ENCODE measurements around the gene APEX1.
"Not testable (repeated sequence)": the region's sequence is repeated elsewhere in the genome, so short reads cannot be mapped to it uniquely, and the experiment has no call there.

Gene APEX1

DNA sequence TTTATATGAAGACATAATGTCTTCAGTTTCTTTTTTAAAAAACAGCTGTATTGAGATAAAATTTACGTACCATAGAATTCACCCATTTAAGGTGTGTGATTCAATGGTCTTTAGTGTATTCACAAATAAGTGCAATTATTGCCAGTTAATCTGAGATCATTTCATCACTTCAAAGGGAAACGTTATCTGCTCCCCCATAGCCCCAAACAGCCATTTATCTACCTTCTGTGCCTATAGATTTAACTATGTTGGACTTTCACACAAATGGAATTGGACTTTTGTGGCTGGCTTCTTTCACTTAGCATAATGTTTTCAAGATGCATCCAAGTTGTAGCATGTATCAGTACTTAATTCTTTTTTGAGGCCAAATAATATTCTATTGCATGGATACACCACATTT lies 23.9 kb downstream of the APEX1 start:
- no peak for DNase-seq

DNA sequence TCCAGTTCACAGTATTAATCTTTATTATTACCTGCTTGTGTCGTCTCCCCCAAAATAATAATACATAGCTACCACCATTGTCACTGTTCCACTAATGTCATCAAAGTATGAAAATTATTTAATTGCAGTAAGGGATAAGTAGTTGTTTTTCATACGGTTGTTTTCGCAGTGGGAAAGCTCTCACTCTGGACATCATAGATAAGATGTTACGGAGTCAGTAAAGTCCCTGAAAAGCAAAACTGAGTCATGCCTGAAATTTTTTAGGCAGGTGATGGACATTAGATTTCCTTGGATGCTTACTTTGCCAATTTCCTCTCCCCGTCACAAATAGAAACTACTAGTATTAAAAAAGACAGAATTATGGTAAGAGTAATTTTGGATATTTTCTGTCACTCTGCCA lies 27.4 kb downstream of the APEX1 start:
- no peak for DNase-seq

DNA sequence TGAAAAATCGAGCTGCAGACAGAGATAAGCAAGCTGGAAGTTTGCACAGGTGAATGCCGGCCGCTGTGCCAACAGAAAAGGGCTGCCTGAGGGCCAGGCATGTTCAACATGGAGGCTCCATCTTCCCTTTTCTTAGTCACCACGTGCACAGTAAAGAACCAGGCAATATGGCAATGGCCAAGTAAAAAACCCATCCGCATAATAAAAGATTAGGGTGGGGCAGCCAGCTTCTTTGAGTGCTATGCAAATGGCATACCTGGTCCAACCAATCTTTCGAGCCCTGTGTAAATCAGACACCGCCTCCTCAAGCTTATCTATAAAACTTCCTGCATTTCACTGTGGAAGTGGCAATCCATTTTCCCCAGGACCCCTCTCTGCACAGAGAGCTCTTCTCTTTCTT lies 30.9 kb downstream of the APEX1 start:
- DNase-seq: no peak

DNA sequence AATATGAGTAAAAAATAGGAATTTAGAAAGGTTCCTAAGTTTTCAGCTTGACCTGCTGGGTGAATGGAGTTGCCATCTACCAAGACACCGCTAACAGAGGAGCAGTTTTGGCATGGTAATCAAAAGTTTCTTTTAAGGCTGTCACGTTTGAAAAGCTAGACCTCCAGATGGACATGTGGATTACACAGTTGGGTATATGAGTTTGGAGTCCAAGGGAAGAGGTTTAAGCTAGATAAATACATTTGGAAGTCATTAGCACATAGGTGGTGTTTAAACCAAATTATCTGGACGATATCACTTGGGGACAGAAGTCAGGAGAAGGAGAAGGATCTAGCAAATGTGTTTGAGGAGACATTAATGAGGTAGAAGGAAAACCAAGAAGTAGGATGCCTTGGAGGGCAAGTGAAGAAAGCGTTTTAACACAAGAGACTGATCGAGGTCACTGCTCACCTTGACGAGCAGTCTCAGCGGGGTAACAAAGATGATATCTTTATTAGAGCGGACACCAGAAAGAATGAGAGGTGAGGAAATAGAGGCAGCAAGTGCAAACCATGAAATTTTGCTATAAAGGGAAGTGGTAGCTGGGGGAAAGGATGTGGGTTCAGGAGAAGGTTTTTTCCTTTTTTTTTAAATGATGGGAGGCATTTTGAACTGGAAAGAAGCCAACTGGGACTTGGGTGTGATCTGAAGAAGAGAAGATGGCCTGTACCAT lies 31.8 kb downstream of the APEX1 start:
- DNase-seq: no peak

DNA sequence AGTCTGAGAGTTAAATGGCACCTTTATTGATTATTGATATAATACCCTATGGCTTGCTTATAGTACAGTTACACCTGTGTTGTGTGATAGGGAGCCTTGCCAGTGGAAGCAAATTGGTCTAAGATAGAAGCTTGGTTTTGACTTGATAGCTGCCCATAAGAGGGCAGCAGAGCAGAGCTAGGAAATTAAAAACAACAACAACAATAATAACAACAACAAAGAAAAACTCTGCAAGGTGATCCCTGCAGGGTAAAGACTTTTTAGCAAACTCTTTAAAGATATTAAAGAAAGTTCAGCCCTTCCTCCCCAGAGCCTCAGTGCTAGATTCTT lies 32.3 kb downstream of the APEX1 start:
- DNase-seq: no peak

DNA sequence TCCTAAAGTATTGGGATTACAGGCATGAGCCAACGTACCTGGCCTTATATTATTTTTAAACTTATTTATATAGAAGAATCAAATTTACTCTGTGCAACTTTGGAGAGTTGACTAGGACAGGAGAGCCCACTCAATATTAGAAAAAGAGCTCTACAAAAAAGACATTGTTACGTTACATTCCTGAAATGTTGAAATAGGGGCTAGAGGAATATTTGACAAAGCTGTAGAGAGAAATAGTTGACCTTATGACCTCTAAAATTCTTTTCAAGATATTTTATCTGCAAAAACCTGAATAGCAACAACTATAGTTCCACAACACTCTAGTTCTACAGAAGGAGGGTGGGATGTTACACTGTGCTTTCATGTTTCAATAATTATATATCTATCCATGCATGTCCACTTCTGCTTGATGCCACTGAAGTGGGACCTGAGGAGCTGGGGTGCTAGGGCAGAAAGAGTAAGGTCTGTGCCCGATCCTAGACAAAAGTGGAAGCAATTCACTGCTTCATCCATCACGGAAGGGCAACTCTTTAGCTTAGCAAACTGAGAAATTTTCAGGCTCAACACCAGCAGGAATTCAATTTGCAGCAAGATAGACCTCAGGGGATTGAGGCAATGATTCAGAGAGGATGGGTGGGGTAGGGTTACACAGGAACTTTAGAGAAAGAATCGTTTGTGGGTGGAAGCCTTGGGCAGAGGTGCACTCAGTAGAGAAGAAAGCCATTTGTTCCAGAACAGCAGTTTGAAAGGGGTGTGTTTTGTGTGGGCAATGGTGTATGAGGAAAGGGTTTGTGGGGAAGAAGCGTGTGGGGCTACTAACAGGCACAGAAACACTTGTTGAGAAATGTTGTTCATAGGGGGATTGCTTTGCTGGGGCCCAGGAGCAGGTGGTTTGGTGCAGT lies 34.3 kb downstream of the APEX1 start:
- DNase-seq: no peak

DNA sequence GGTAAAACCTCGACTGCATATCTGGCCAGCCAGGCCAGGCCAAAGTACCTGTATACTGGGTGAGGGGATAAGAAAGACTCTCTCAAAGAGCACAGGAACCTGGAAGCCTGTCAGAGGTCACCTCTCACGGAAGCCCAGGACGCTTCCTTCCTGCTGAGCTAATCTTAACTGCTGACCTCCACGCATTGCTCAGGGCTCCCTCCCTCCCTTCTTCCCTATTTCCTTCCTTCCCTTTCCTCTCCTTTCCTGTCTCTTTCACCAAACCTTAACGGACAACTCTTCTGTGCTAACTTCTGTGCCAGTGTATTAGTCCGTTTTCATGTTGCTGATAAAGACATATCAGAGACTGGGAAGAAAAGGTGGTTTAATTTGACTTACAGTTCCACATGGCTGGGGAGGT lies 35.5 kb downstream of the APEX1 start:
- DNase-seq: no peak

DNA sequence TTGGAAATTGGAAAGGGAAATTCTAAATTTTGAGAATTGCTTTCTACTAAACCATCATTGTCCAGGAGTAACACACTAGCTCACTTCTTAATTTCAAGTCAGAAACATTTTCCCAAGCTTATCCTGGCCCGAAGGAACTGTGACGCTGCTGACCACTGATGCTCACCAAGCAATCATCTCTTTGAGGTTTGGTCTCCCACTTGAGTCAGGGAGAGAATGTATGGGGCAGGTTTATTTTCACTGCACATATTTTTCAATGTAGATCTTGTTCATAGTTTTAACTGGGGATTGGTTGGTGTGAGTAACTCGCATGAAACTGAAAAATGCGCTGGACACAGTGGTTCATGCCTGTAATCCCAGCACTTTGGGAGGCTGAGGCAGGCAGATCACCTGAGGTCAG lies 37.5 kb downstream of the APEX1 start:
- no peak for DNase-seq

DNA sequence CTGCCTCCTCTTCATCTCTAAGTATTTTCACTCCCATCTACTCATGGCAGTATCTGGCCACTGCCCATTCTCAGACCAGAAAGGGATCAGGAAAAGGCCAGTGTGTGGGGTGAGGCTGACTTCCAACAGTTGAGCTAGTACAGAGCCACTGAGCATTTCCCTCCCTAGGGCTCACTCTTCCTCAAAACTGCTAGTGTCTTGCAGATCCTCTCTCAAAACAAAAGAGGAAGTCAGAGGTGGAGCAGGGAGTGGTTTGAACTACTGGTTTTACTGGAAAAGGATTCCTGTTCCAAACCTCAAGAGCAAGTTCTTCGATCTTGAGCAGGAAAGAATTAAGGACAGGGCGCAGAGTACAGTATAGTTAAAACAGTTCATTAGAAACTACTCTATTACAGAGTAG lies 38.6 kb downstream of the APEX1 start:
- no peak for DNase-seq

DNA sequence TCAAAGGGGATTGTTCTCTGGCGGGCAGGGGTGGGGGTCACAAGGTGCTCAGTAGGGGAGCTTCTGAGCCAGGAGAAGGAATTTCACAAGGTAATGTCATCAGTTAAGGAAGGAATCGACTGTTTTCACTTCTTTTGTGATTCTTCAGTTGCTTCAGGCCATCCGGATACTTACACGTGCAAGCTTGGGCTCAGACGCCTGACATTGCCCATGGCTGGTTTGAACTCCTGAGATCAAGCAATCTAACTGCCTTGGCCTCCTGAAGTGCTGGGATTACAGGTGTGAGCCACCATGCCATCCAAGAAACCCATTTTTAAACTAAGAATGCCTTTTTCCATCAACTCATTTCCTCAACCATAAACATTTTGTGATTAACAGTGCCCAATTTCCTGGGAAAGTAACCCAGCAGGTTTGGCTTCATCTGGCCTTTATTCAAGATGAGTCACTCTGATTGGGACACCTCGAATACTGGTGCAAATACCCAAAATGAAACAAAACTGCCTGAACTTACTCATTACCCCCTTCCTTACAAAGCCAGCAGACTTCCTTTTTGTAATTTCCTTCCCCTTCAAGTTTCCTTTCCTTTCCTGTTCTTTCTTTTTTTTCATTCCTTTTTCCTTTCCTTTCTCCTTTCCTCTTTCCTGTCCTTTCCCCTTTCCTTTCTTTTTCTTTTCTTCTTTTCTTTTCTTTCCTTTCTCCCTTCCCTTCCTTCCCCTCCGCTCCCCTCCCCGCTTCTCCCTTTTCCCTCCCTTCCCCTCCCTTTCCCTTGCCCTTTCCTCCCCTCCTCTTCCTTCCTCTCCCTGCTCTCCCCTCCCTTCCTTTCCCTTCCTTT lies 40.1 kb downstream of the APEX1 start:
- DNase-seq: no peak

DNA sequence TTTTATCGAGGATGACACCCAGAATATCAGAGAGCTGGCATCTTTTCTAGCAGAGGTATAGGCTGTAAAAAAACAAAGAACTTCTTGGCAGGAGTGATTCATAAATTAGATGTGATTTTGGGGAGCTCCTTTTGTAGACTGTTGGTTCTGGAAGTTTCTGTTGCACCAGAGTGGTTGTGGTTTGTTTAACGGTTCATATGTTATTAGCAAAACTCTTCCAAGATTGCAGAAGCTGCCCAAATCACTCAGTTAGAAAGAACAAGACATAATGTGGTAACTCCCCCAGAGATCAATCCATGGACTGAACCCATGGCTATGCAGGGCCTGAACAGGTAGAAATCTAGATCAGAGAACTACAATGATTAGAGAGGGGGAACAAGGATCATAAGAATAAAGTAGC lies 43.6 kb downstream of the APEX1 start:
- DNase-seq: no peak

DNA sequence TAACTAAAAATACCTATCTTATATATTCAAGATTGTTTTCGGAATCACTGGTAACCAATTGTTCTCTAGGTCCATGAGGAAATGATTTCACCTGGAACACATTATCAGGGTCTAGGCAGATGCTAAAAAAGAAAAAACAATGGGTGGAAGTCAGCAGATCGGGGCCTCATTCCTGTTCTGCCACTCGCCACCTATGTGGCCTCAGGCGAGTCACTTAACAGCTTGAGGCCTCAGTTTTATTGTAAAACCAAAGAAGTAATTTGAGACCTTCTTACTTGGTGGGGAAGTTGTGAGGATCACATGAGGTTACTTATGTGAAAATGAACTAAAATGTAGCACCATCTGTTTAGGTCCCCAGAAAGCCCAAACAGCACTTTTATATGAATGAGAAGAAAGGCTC lies 44.1 kb downstream of the APEX1 start:
- DNase-seq: no peak

DNA sequence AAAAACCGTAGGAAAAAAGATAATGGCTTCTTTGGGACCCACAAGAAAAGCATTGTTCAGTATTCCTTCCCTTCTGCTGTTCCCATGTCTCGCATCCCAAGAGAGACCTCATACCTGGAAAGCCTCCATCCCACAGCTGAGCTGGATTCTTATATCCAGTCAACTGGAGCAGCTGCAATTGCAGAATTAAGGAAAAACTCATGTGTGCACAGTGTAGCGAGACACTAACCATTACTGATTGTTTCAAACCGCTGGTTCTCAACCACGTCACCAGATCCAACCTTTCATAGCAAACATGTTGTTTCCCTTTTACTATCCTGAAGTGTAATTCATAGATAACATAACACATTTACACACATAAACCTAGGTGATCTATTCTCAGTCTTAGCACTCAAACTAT lies 44.9 kb downstream of the APEX1 start:
- no peak for DNase-seq

DNA sequence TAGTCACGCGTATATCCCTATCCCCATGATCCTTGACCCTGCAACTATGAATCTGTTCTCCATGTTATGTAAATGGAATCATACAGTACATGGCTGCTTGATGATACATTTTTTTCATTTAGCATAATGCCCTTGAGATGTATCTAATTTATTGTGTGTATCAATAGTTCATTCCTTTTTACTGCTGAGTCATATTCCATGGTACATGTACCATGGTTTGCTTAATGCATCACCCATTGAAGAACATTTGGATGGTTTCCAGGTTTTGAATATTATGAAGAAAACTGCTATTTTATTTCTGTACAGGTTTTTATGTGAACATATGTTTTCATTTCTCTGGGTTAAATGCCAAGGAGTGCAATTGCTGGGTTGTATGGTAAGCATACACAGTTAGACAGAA lies 46.3 kb downstream of the APEX1 start:
- no peak for DNase-seq

DNA sequence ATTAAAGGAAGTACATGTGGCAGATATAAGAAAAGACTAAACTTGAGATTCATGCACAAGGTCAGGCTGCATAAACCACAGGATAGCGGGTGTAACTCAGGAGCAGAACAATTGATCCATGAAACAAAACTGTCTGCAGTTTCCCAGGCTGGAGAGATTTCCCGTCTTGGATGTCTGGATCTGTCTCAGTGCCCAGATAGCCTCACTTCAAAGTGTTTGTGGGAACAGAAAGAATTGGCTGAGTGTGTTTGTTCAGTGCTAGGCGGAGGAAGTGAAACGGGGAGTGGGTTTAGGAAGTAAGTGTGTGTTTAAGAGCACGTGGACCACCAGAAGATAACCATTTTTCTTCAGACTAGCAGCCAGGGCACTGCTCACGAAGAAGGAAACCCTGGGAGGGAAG lies 48.9 kb downstream of the APEX1 start:
- DNase-seq: no peak

DNA sequence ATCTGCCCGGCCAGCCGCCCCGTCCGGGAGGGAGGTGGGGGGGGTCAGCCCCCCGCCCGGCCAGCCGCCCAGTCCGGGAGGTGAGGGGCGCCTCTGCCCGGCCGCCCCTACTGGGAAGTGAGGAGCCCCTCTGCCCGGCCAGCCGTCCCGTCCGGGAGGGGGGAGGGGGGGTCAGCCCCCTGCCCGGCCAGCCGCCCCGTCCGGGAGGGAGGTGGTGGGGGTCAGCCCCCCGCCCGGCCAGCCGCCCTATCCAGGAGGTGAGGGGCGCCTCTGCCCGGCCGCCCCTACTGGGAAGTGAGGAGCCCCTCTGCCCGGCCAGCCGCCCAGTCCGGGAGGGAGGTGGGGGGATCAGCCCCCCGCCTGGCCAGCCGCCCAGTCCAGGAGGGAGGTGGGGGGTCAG lies 51.2 kb downstream of the APEX1 start:
- DNase-seq: not testable (repeated sequence)

DNA sequence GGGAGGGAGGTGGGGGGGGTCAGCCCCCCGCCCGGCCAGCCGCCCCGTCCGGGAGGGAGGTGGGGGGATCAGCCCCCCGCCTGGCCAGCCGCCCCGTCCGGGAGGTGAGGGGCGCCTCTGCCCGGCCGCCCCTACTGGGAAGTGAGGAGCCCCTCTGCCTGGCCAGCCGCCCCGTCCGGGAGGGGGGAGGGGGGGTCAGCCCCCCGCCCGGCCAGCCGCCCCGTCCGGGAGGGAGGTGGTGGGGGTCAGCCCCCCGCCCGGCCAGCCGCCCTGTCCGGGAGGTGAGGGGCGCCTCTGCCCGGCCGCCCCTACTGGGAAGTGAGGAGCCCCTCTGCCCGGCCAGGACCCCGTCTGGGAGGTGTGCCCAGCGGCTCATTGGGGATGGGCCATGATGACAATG lies 51.7 kb downstream of the APEX1 start:
- not testable (repeated sequence) for DNase-seq
